ENCODE data around the gene DSC2. TPM values are rescaled to one million over a fixed set of nuclear protein-coding genes. Genes with fewer than 3 reads are reported as not detected.

Gene DSC2
- total RNA-seq, 4 donors from 2014 or later: 20.0 to 35.7 (median 26.8) TPM

DNA sequence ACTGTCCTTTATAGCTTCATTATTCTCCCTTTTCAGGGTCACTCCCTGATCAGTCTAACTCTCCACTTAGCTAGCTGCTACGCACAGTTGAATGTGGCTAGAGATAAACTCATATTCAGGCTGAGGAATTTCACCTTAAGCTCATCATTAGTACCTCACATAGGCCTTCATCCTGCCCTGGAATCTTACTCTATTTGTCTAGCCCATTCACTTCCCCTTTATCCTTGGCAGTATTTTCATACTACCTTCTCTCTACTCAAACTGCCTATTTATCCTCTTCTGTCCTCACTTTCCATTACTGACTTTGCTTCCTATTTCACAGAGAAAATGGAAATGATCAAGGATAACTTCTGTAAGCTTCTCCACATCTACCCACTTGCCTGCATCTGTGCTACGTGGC, 10.6 kb upstream of the DSC2 start:
- intact Hi-C loops (cut with DNase I; ENCODE audit: low total_unique reads): no loop called here
- no peak overlapping the region for H3K4me3 ChIP-seq (ENCODE audit: low read depth, poor library complexity, severe bottlenecking)
- TF ChIP-seq POLR2A (IDR thresholded peaks at IDR 0.05) (no peak), CTCF (IDR thresholded peaks at IDR 0.05) (no peak)
- no peak for DNase-seq (ENCODE audit: low spot score in 2 of 2)
- WGBS, 2 donors: 79 to 89% methylated on average over 2 of the region's 2 CpGs

GRCh38 chr18:31105733-31106132, 3.5 kb upstream of the DSC2 start:
- no peak overlapping the region for H3K4me3 ChIP-seq (ENCODE audit: low read depth, poor library complexity, severe bottlenecking)
- WGBS, 2 donors: 75 to 84% methylated on average over 3 of the region's 3 CpGs
- DNase-seq (ENCODE audit: low spot score in 2 of 2): no peak
- no peak for TF ChIP-seq CTCF (IDR thresholded peaks at IDR 0.05)
- TF ChIP-seq POLR2A (IDR thresholded peaks at IDR 0.05): no peak
- intact Hi-C loops (cut with DNase I; ENCODE audit: low total_unique reads): no loop called here

DNA sequence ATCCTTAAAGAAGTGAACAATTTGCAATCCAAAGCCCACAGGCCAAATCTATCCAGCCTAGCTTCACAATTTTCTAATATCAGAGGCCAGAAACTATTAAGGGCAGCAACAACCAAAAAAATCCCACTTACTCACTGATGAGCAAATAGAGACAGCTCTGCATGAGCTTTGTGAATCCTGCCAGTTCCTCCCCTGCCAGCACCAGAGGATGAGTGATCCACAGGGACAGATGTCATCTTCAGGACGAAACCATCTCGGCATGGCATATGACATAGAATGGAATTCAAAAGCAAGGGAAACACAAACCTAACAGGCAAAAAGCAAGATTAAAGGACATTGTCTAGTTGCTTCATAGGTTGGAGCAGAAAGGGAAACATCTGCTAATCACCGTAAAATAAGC, 2.2 kb upstream of the DSC2 start:
- intact Hi-C loops (cut with DNase I; ENCODE audit: low total_unique reads): no loop called here
- no peak for DNase-seq (ENCODE audit: low spot score in 2 of 2)

GRCh38 chr18:31103423-31103822, 1.2 kb upstream of the DSC2 start:
- no peak for DNase-seq (ENCODE audit: low spot score in 2 of 2)
- intact Hi-C loops (cut with DNase I; ENCODE audit: low total_unique reads): no loop called here
- 49 to 53% methylated on average over 3 of the region's 3 CpGs for WGBS, 2 donors
- TF ChIP-seq POLR2A (IDR thresholded peaks at IDR 0.05): no peak
- TF ChIP-seq CTCF (IDR thresholded peaks at IDR 0.05): no peak
- H3K4me3 ChIP-seq (ENCODE audit: low read depth, poor library complexity, severe bottlenecking): no peak overlapping the region

More for the DNA sequence above, 2.2 kb upstream of the DSC2 start:
- 67 to 75% methylated on average over 3 of the region's 3 CpGs for WGBS, 2 donors
- no peak for TF ChIP-seq POLR2A (IDR thresholded peaks at IDR 0.05)
- TF ChIP-seq CTCF (IDR thresholded peaks at IDR 0.05): no peak
- H3K4me3 ChIP-seq (ENCODE audit: low read depth, poor library complexity, severe bottlenecking): no peak overlapping the region

- TF ChIP-seq CTCF (IDR thresholded peaks at IDR 0.05): no peak
- TF ChIP-seq POLR2A (IDR thresholded peaks at IDR 0.05): no peak
- intact Hi-C loops (cut with DNase I; ENCODE audit: low total_unique reads): no loop called here
- no peak overlapping the region for H3K4me3 ChIP-seq (ENCODE audit: low read depth, poor library complexity, severe bottlenecking)
- DNase-seq (ENCODE audit: low spot score in 2 of 2): no peak
- 54 to 63% methylated on average over 2 of the region's 2 CpGs for WGBS, 2 donors
Measured at GRCh38 chr18:31102941-31103340, 720 bp upstream of the DSC2 start.
